PC-9 (cell line): Measurements from ENCODE around the gene ANP32A. TPM values are rescaled to one million over a fixed set of nuclear protein-coding genes. Genes with fewer than 3 reads are reported as not detected.

Experiments
- BruUV-seq: library from RNA; stranded (reverse); fragments of 400-500 nt; replicated peaks from 2 replicates; lab custom pipeline; 2021; lab: Mats Ljungman, UMichigan
- CTCF ChIA-PET: fragments of 300-600 bp; sonication (Branson Sonifier 250); formaldehyde crosslinking; loops from one replicate; lab custom pipeline; 2022; ENCODE audit warnings: antibody characterized with exemption; lab: Charles Lee
- POLR2A ChIA-PET: fragments of 300-600 bp; sonication (Branson Sonifier 250); formaldehyde crosslinking; loops from one replicate; lab custom pipeline; 2022; ENCODE audit warnings: antibody characterized with exemption; ENCODE audit not compliant: unreplicated experiment; lab: Charles Lee
- DNase-seq, 2 experiments: peaks; one replicate each; pipeline versions ENCODE4 v3.0.0 to v3.0.0-alpha.2; 2015 to 2022; ENCODE audit warnings: mixed read lengths in 1 of 2
- H2AFZ ChIP-seq: fragments of 200-600 bp; sonication (generic); 2 replicates; pipeline ENCODE4 v1.8.1; 2017; ENCODE audit warnings: antibody characterized with exemption
- H3F3A ChIP-seq: fragments of 200-600 bp; sonication (generic); 2 replicates; pipeline ENCODE4 v1.8.1; 2017; ENCODE audit warnings: antibody characterized with exemption, mild to moderate bottlenecking, low read depth; ENCODE audit not compliant: insufficient read depth
- H3K27ac ChIP-seq: fragments of 200-600 bp; sonication (generic); 2 replicates; pipeline ENCODE4 v1.6.1; 2016; ENCODE audit warnings: mixed run types
- H3K27me3 ChIP-seq: fragments of 200-600 bp; sonication (generic); 2 replicates; pipeline ENCODE4 v1.6.1; 2016; ENCODE audit warnings: low read depth, mixed run types; ENCODE audit not compliant: insufficient read depth
- H3K36me3 ChIP-seq: fragments of 200-600 bp; sonication (generic); 2 replicates; pipeline ENCODE4 v1.6.1; 2016; ENCODE audit warnings: low read depth, mixed run types
- H3K4me1 ChIP-seq: fragments of 200-600 bp; sonication (generic); replicated peaks from 2 replicates; pipeline ENCODE4 v1.6.1; 2016; ENCODE audit warnings: mixed run types; ENCODE audit not compliant: insufficient read depth
- H3K4me2 ChIP-seq: fragments of 200-600 bp; sonication (generic); 2 replicates; pipeline ENCODE4 v1.6.1; 2017; ENCODE audit warnings: mixed run types
- H3K4me3 ChIP-seq: fragments of 200-600 bp; sonication (generic); 2 replicates; pipeline ENCODE4 v1.6.1; 2016; ENCODE audit warnings: mixed run types
- H3K79me2 ChIP-seq: fragments of 200-600 bp; sonication (generic); 2 replicates; pipeline ENCODE4 v1.6.1; 2017; ENCODE audit warnings: low read depth, mixed run types
- H3K9me2 ChIP-seq: fragments of 200-600 bp; sonication (generic); 2 replicates; pipeline ENCODE4 v1.8.1; 2017; ENCODE audit warnings: mild to moderate bottlenecking; ENCODE audit not compliant: insufficient read depth
- H3K9me3 ChIP-seq: fragments of 200-600 bp; sonication (generic); 2 replicates; pipeline ENCODE4 v1.8.1; 2016; ENCODE audit warnings: low read depth; ENCODE audit not compliant: insufficient read depth
- H4K20me1 ChIP-seq: fragments of 200-600 bp; sonication (generic); 2 replicates; pipeline ENCODE4 v1.8.1; 2017; ENCODE audit not compliant: insufficient read depth
- CTCF ChIP-seq: fragments of 200-600 bp; sonication (generic); conservative IDR thresholded peaks from 2 replicates; pipeline ENCODE4 v1.6.1; 2017; ENCODE audit warnings: mixed run types, antibody characterized with exemption, mild to moderate bottlenecking, moderate library complexity
- EZH2 ChIP-seq: fragments of 200-600 bp; sonication (generic); IDR thresholded peaks from 2 replicates; pipeline ENCODE4 v1.8.0; 2017; ENCODE audit warnings: antibody characterized with exemption, low read depth
- intact Hi-C: fragments of 100-400 bp; cut with micrococcal nuclease; formaldehyde crosslinking; loops from one replicate; pipeline ENCODE4 v1.10.0; 2022; ENCODE audit not compliant: unreplicated experiment
- total RNA-seq: library from RNA; stranded (reverse); gene quantifications from 2 replicates; pipeline ENCODE4 v1.2.3, GENCODE V29; 2021

Gene ANP32A
- total RNA-seq, 1 experiment from 2014 or later = 182 TPM

- H4K20me1 ChIP-seq = peaks cover 6% of the 10 kb centered on the region; the same call in 1 of the 2 replicates
- TF ChIP-seq EZH2 = no peak
- no peak for TF ChIP-seq CTCF
- BruUV-seq = no TSS peak
- H3F3A ChIP-seq = no peaks in the 10 kb centered on the region
- H3K79me2 ChIP-seq = no peaks in the 10 kb centered on the region
- intact Hi-C loops = loop anchor here (2.0 to 10.0 kb wide), 2 partner anchors 93 to 227 kb away; no protein-coding TSS in a partner anchor
- no peaks in the 10 kb centered on the region for H3K9me3 ChIP-seq
- no peak overlapping the region for H3K4me3 ChIP-seq
- no peaks in the 10 kb centered on the region for H3K4me1 ChIP-seq
- DNase-seq = no peak
- no peak overlapping the region for H3K27ac ChIP-seq
- H3K36me3 ChIP-seq = no peaks in the 10 kb centered on the region
- no peak overlapping the region for H2AFZ ChIP-seq
- POLR2A ChIA-PET = no interaction called here
- no peak overlapping the region for H3K4me2 ChIP-seq
- H3K9me2 ChIP-seq = no peaks in the 10 kb centered on the region
- H3K27me3 ChIP-seq = no peaks in the 10 kb centered on the region
- CTCF ChIA-PET = no interaction called here
Measured at GRCh38 chr15:68781766-68782588, 38.7 kb downstream of the ANP32A start.

GRCh38 chr15:68781217-68781616 is 39.5 kb downstream of the ANP32A start:
- Histone ChIP-seq H3F3A (no peaks in the 10 kb centered on the region), H3K9me2 (no peaks in the 10 kb centered on the region), H3K79me2 (no peaks in the 10 kb centered on the region), H3K27me3 (no peaks in the 10 kb centered on the region), H3K36me3 (no peaks in the 10 kb centered on the region), H2AFZ (no peak overlapping the region), H4K20me1 (peaks cover 6% of the 10 kb centered on the region; the same call in 1 of the 2 replicates), H3K27ac (no peak overlapping the region), H3K4me1 (no peaks in the 10 kb centered on the region), H3K4me3 (no peak overlapping the region), H3K9me3 (no peaks in the 10 kb centered on the region), H3K4me2 (no peak overlapping the region)
- TF ChIP-seq CTCF (no peak), EZH2 (no peak)
- DNase-seq = no peak
- ChIA-PET POLR2A (no interaction called here), CTCF (interaction anchor here (0.6 to 0.7 kb wide), 2 partner anchors 11 to 88 kb away, joined by 3 to 7 read pairs; no protein-coding TSS in a partner anchor)
- intact Hi-C loops = loop anchor here (10.0 kb wide), 1 partner anchor 226 kb away; no protein-coding TSS in a partner anchor
- no TSS peak for BruUV-seq

GRCh38 chr15:68778876-68779275 is 41.8 kb downstream of the ANP32A start:
- no TSS peak for BruUV-seq
- TF ChIP-seq EZH2 = no peak
- no peak for TF ChIP-seq CTCF
- intact Hi-C loops = no loop called here
- no peaks in the 10 kb centered on the region for H3K9me3 ChIP-seq
- H3K27ac ChIP-seq = no peak overlapping the region
- ChIA-PET CTCF (interaction anchor here (0.7 kb wide), 1 partner anchor 132 kb away, joined by 4 read pairs; no protein-coding TSS in a partner anchor), POLR2A (interaction anchor here (0.7 kb wide), 1 partner anchor 17 kb away, joined by 7 read pairs; no protein-coding TSS in a partner anchor)
- H3K4me2 ChIP-seq = no peak overlapping the region
- H3K4me1 ChIP-seq = no peaks in the 10 kb centered on the region
- no peak overlapping the region for H2AFZ ChIP-seq
- H3F3A ChIP-seq = no peaks in the 10 kb centered on the region
- H3K27me3 ChIP-seq = no peaks in the 10 kb centered on the region
- no peak overlapping the region for H3K4me3 ChIP-seq
- no peaks in the 10 kb centered on the region for H3K9me2 ChIP-seq
- no peak for DNase-seq
- no peaks in the 10 kb centered on the region for H3K36me3 ChIP-seq
- H3K79me2 ChIP-seq = no peaks in the 10 kb centered on the region
- H4K20me1 ChIP-seq = no peaks in the 10 kb centered on the region
